A549 (cell line): ENCODE measurements around the gene MLLT1. TPM values are rescaled to one million over a fixed set of nuclear protein-coding genes. Genes with fewer than 3 reads are reported as not detected.

Experiments used
- ATAC-seq, 2 experiments: fragments of 200-7000 bp in 1 of 2; fragments of >200 bp in 1 of 2; cut with Nextera tagmentation in 1 of 2; cut with Tn5 transposase in 1 of 2; 3 replicates each; pipeline versions ENCODE4 v1.8.0 to v1.9.1; 2018 to 2020; ENCODE audit warnings: mild to moderate bottlenecking in 1 of 2, moderate library complexity in 1 of 2
- CTCF ChIA-PET: fragments of 300-600 bp; sonication (Branson Sonifier 250); formaldehyde crosslinking; extraction: SDS; loops from one replicate; lab custom pipeline; 2021; ENCODE audit warnings: antibody characterized with exemption, inconsistent platforms; lab: Yijun Ruan, JAX
- POLR2A ChIA-PET: fragments of 350-600 bp; formaldehyde crosslinking; extraction: SDS; loops from one replicate; lab custom pipeline; 2021; ENCODE audit warnings: antibody characterized with exemption, inconsistent platforms; lab: Yijun Ruan, JAX
- DNase-seq, 2 experiments: peaks; one replicate each; pipeline versions ENCODE4 v3.0.0 to v3.0.0-alpha.2; 2011 to 2016; ENCODE audit warnings: low read depth in 1 of 2, low spot score in 1 of 2
- FAIRE-seq: peaks from 2 replicates; lab custom pipeline; 2011; peaks lifted over from hg19 to GRCh38; lab: Jason Lieb, UNC
- H3K27ac ChIP-seq, 2 experiments: fragments of >200 bp; sonication (Bioruptor Twin); formaldehyde crosslinking; 3 replicates each; pipeline ENCODE4 v1.5.1; 2016 to 2017
- H3K4me1 ChIP-seq: fragments of >200 bp; sonication (Bioruptor Twin); formaldehyde crosslinking; 3 replicates; pipeline ENCODE4 v1.6.1; 2016
- H3K4me2 ChIP-seq: fragments of >200 bp; sonication (Bioruptor Twin); formaldehyde crosslinking; 3 replicates; pipeline ENCODE4 v1.6.1; 2016
- H3K4me3 ChIP-seq: fragments of >200 bp; sonication (Bioruptor Twin); formaldehyde crosslinking; 3 replicates; pipeline ENCODE4 v1.5.1; 2016
- H3K9me3 ChIP-seq: fragments of >200 bp; sonication (Bioruptor Twin); formaldehyde crosslinking; 3 replicates; pipeline ENCODE4 v1.6.1; 2016
- BHLHE40 ChIP-seq: IDR thresholded peaks from 2 replicates; pipeline ENCODE4 v1.6.1; 2012; ENCODE audit warnings: low read depth, low read length, inconsistent platforms
- CBX2 ChIP-seq: fragments of 200-600 bp; sonication (generic); IDR thresholded peaks from 2 replicates; pipeline ENCODE4 v1.6.1; 2016; ENCODE audit warnings: low read depth, mild to moderate bottlenecking, borderline replicate concordance
- CHD4 ChIP-seq: fragments of 200-600 bp; sonication (generic); IDR thresholded peaks from 2 replicates; pipeline ENCODE4 v1.6.1; 2016; ENCODE audit warnings: antibody characterized with exemption, mild to moderate bottlenecking, borderline replicate concordance
- EHF ChIP-seq: fragments of 250-450 bp; sonication (Bioruptor Pico); IDR thresholded peaks from 2 replicates; pipeline ENCODE4 v1.5.0; 2020; ENCODE audit warnings: mild to moderate bottlenecking
- EHMT2 ChIP-seq: fragments of 200-600 bp; sonication (generic); IDR thresholded peaks from 2 replicates; pipeline ENCODE4 v1.6.1; 2016; ENCODE audit warnings: antibody characterized with exemption, low read depth, mild to moderate bottlenecking, moderate library complexity
- ESRRA ChIP-seq: fragments of 150-350 bp; IDR thresholded peaks from 2 replicates; pipeline ENCODE4 v1.6.1; 2014; ENCODE audit warnings: mild to moderate bottlenecking, low read length, borderline replicate concordance
- GATA3 ChIP-seq: IDR thresholded peaks from 2 replicates; pipeline ENCODE4 v1.6.1; 2012; ENCODE audit warnings: borderline replicate concordance
- HDAC2 ChIP-seq: fragments of 200-600 bp; sonication (generic); IDR thresholded peaks from 2 replicates; pipeline ENCODE4 v1.6.1; 2016
- JUNB ChIP-seq: fragments of >200 bp; sonication (Bioruptor Twin); formaldehyde crosslinking; IDR thresholded peaks from 2 replicates; pipeline ENCODE4 v1.6.1; 2016
- NFE2L2 ChIP-seq: fragments of 150-350 bp; conservative IDR thresholded peaks from 2 replicates; pipeline ENCODE4 v1.6.1; 2014; ENCODE audit warnings: low read length
- NR3C1 ChIP-seq: fragments of >200 bp; sonication (Bioruptor Twin); formaldehyde crosslinking; IDR thresholded peaks from 3 replicates; pipeline ENCODE4 v1.6.1; 2017
- POLR2A ChIP-seq: IDR thresholded peaks from 2 replicates; pipeline ENCODE4 v1.6.1; 2012; ENCODE audit warnings: mild to moderate bottlenecking, low read length
- RAD21 ChIP-seq, 2 experiments: fragments of >200 bp in 1 of 2; sonication (Bioruptor Twin) in 1 of 2; formaldehyde crosslinking in 1 of 2; IDR thresholded peaks in 1 of 2; conservative IDR thresholded peaks in 1 of 2; 2 replicates in 1 of 2; 3 replicates in 1 of 2; pipeline ENCODE4 v1.6.1; 2012 to 2018; ENCODE audit warnings: inconsistent platforms in 1 of 2
- RARB ChIP-seq: fragments of 250-450 bp; sonication (Bioruptor Pico); IDR thresholded peaks from 2 replicates; pipeline ENCODE4 v1.8.0; 2021; ENCODE audit warnings: mild to moderate bottlenecking, moderate library complexity
- RFX5 ChIP-seq: fragments of 450-650 bp; IDR thresholded peaks from 2 replicates; pipeline ENCODE4 v1.7.1; 2014; ENCODE audit warnings: antibody characterized with exemption, mild to moderate bottlenecking, moderate library complexity
- SREBF2 ChIP-seq: fragments of 450-650 bp; IDR thresholded peaks from 2 replicates; pipeline ENCODE4 v1.6.1; 2014; ENCODE audit warnings: mild to moderate bottlenecking, moderate library complexity
- ZC3H11A ChIP-seq: fragments of 450-650 bp; IDR thresholded peaks from 2 replicates; pipeline ENCODE4 v1.6.1; 2014; ENCODE audit warnings: antibody characterized with exemption, mild to moderate bottlenecking
- ZFP36 ChIP-seq: fragments of 450-650 bp; IDR thresholded peaks from 2 replicates; pipeline ENCODE4 v1.6.1; 2014; ENCODE audit warnings: borderline replicate concordance; ENCODE audit not compliant: partially characterized antibody
- ZNF302 ChIP-seq: fragments of 250-450 bp; sonication (Bioruptor Pico); IDR thresholded peaks from 2 replicates; pipeline ENCODE4 v1.9.0; 2021; ENCODE audit warnings: inconsistent platforms, mild to moderate bottlenecking, moderate library complexity
- WGBS: methylation state at CpG from one replicate; pipeline ENCODE4 v1.1.6; 2017; ENCODE audit errors: missing lambda C conversion rate; 5-methylcytosine and 5-hydroxymethylcytosine counted together
- polyA plus RNA-seq, 4 experiments: library from polyadenylated mRNA; depleted of rRNA in 3 of 4; stranded (reverse); fragments of >200 nt; fragmentation: RNase III in 1 of 4; extraction: RNeasy Plus Mini Kit Qiagen cat#74134 plus additional on column Dnase treatment in 1 of 4; gene quantifications; 2 replicates in 3 of 4; 3 replicates in 1 of 4; pipeline ENCODE4 v1.2.3, GENCODE V29; 2011 to 2017
- TF ChIP-seq, protein P1 (sequence below): fragments of >200 bp; sonication (Bioruptor Twin); formaldehyde crosslinking; IDR thresholded peaks from 2 replicates; pipeline ENCODE4 v1.6.1; 2016
- TF ChIP-seq, protein P2 (sequence below): fragments of 250-450 bp; sonication (Bioruptor Pico); IDR thresholded peaks from 2 replicates; pipeline ENCODE4 v1.5.0; 2021; ENCODE audit warnings: mild to moderate bottlenecking, moderate library complexity, borderline replicate concordance
- TF ChIP-seq, protein P3 (sequence below): IDR thresholded peaks from 2 replicates; pipeline ENCODE4 v1.6.1; 2012
- TF ChIP-seq, protein P4 (sequence below): fragments of 250-450 bp; sonication (Bioruptor Pico); IDR thresholded peaks from 2 replicates; pipeline ENCODE4 v1.5.0; 2020; ENCODE audit warnings: low read depth, mild to moderate bottlenecking, moderate library complexity
- TF ChIP-seq, protein P5 (sequence below): fragments of >200 bp; sonication (Bioruptor Twin); formaldehyde crosslinking; IDR thresholded peaks from 3 replicates; pipeline ENCODE4 v1.6.1; 2016
- TF ChIP-seq, protein P6 (sequence below): fragments of 200-600 bp; sonication (generic); IDR thresholded peaks from 2 replicates; pipeline ENCODE4 v1.6.1; 2016; ENCODE audit warnings: antibody characterized with exemption, mild to moderate bottlenecking, moderate library complexity
- TF ChIP-seq, protein P7 (sequence below): IDR thresholded peaks from 2 replicates; pipeline ENCODE4 v1.6.1; 2012

MLLT1 gene
- polyA plus RNA-seq, 2 of the 4 experiments (the other 2 are of a cell fraction): 7.4 to 17.5 TPM

DNA sequence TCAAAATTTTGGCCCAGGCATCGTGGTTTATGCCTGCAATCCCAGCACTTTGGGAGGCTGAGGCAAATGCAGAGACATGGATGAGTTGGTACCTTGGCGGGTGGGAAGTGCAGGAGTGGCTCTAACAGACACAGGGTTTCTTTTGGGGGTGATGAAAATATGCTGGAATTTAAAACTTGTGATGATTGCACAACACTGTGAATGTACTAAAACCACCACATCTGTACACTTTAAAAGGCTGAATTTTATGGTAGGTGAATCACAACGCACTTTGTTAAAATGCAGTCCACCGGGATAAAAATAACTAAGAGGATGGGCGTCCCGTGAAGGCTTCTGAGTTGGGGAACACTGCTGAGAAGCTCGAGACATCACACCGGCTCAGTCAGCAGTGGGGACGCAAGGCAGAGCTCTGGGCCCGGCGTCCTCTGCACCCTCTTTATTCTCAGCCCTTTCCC is 47.1 kb downstream of the MLLT1 start:
- POLR2A ChIA-PET: no interaction called here
- WGBS: 72% methylated on average over 11 of the region's 11 CpGs
- H3K4me1 ChIP-seq: no peaks in the 10 kb centered on the region
- ATAC-seq (no peak), DNase-seq (no peak), FAIRE-seq (no peak)
- no peak overlapping the region for H3K4me3 ChIP-seq
- CTCF ChIA-PET: interaction anchor here (0.9 to 1.8 kb wide), 3 partner anchors 12 to 72 kb away, joined by 3 to 6 read pairs (median 3); no protein-coding TSS in a partner anchor
- no peak overlapping the region for H3K4me2 ChIP-seq
- TF ChIP-seq, protein P1, sequence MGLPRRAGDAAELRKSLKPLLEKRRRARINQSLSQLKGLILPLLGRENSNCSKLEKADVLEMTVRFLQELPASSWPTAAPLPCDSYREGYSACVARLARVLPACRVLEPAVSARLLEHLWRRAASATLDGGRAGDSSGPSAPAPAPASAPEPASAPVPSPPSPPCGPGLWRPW: no peak
- TF ChIP-seq ZNF302 (no peak), SREBF2 (no peak), ESRRA (no peak), JUNB (no peak), NFE2L2 (no peak), ZC3H11A (no peak), GATA3 (no peak), RAD21 (conservative IDR thresholded peaks at IDR 0.05 in 1 of 2, IDR thresholded peaks at IDR 0.05 in 1 of 2) (no peak), HDAC2 (no peak), RFX5 (no peak), NR3C1 (no peak), BHLHE40 (no peak), ZFP36 (no peak), POLR2A (no peak), CHD4 (no peak)
- TF ChIP-seq, protein P2, sequence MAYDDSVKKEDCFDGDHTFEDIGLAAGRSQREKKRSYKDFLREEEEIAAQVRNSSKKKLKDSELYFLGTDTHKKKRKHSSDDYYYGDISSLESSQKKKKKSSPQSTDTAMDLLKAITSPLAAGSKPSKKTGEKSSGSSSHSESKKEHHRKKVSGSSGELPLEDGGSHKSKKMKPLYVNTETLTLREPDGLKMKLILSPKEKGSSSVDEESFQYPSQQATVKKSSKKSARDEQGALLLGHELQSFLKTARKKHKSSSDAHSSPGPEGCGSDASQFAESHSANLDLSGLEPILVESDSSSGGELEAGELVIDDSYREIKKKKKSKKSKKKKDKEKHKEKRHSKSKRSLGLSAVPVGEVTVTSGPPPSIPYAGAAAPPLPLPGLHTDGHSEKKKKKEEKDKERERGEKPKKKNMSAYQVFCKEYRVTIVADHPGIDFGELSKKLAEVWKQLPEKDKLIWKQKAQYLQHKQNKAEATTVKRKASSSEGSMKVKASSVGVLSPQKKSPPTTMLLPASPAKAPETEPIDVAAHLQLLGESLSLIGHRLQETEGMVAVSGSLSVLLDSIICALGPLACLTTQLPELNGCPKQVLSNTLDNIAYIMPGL (CRISPR knock-in tag): no peak
- TF ChIP-seq, protein P3, sequence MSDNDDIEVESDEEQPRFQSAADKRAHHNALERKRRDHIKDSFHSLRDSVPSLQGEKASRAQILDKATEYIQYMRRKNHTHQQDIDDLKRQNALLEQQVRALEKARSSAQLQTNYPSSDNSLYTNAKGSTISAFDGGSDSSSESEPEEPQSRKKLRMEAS: no peak
- TF ChIP-seq, protein P4, sequence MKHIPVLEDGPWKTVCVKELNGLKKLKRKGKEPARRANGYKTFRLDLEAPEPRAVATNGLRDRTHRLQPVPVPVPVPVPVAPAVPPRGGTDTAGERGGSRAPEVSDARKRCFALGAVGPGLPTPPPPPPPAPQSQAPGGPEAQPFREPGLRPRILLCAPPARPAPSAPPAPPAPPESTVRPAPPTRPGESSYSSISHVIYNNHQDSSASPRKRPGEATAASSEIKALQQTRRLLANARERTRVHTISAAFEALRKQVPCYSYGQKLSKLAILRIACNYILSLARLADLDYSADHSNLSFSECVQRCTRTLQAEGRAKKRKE (CRISPR knock-in tag): no peak
- TF ChIP-seq, protein P5, sequence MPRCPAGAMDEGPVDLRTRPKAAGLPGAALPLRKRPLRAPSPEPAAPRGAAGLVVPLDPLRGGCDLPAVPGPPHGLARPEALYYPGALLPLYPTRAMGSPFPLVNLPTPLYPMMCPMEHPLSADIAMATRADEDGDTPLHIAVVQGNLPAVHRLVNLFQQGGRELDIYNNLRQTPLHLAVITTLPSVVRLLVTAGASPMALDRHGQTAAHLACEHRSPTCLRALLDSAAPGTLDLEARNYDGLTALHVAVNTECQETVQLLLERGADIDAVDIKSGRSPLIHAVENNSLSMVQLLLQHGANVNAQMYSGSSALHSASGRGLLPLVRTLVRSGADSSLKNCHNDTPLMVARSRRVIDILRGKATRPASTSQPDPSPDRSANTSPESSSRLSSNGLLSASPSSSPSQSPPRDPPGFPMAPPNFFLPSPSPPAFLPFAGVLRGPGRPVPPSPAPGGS: no peak
- no peaks in the 10 kb centered on the region for H3K9me3 ChIP-seq
- no peak overlapping the region for H3K27ac ChIP-seq

DNA sequence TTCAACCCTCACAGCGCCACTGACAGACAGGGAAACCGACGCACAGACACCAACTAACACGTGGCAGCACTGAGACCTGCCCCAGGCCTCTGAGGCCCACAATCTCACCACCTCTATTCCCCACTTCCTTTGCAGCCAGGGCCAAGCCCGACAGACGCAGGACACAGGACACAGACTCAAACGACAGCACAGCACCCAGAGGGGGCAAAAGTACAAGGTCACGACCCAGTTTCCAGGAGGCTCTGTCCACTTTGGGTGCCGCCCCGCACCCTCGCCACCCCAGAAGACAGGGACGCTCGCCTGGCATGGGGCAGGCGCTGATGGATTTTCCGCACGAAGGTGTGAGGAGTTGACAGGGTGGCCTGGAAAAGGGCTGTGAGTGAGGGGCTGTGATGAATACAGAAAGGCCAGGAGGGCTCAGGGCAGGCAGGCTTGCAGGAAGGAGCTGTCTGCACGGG is 48.8 kb downstream of the MLLT1 start:
- 89% methylated on average over 17 of the region's 17 CpGs for WGBS
- FAIRE-seq (no peak), DNase-seq (no peak), ATAC-seq (no peak)
- ChIA-PET CTCF (interaction anchor here (2.0 kb wide), 1 partner anchor 13 kb away, joined by 12 read pairs; no protein-coding TSS in a partner anchor), POLR2A (no interaction called here)
- no peaks in the 10 kb centered on the region for H3K9me3 ChIP-seq
- TF ChIP-seq, protein P6, sequence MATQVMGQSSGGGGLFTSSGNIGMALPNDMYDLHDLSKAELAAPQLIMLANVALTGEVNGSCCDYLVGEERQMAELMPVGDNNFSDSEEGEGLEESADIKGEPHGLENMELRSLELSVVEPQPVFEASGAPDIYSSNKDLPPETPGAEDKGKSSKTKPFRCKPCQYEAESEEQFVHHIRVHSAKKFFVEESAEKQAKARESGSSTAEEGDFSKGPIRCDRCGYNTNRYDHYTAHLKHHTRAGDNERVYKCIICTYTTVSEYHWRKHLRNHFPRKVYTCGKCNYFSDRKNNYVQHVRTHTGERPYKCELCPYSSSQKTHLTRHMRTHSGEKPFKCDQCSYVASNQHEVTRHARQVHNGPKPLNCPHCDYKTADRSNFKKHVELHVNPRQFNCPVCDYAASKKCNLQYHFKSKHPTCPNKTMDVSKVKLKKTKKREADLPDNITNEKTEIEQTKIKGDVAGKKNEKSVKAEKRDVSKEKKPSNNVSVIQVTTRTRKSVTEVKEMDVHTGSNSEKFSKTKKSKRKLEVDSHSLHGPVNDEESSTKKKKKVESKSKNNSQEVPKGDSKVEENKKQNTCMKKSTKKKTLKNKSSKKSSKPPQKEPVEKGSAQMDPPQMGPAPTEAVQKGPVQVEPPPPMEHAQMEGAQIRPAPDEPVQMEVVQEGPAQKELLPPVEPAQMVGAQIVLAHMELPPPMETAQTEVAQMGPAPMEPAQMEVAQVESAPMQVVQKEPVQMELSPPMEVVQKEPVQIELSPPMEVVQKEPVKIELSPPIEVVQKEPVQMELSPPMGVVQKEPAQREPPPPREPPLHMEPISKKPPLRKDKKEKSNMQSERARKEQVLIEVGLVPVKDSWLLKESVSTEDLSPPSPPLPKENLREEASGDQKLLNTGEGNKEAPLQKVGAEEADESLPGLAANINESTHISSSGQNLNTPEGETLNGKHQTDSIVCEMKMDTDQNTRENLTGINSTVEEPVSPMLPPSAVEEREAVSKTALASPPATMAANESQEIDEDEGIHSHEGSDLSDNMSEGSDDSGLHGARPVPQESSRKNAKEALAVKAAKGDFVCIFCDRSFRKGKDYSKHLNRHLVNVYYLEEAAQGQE: no peak
- TF ChIP-seq, protein P2 (CRISPR knock-in tag): no peak
- TF ChIP-seq EHMT2 (no peak), EHF (CRISPR knock-in tag) (no peak), RFX5 (no peak), NR3C1 (no peak), RARB (CRISPR knock-in tag) (no peak), POLR2A (no peak), CBX2 (no peak), ZC3H11A (no peak)
- TF ChIP-seq, protein P7, sequence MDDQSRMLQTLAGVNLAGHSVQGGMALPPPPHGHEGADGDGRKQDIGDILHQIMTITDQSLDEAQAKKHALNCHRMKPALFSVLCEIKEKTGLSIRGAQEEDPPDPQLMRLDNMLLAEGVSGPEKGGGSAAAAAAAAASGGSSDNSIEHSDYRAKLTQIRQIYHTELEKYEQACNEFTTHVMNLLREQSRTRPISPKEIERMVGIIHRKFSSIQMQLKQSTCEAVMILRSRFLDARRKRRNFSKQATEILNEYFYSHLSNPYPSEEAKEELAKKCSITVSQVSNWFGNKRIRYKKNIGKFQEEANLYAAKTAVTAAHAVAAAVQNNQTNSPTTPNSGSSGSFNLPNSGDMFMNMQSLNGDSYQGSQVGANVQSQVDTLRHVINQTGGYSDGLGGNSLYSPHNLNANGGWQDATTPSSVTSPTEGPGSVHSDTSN: no peak
- no peak overlapping the region for H3K27ac ChIP-seq
- H3K4me1 ChIP-seq: no peaks in the 10 kb centered on the region
- H3K4me2 ChIP-seq: no peak overlapping the region
- no peak overlapping the region for H3K4me3 ChIP-seq
